Measurements from ENCODE around the gene ADAM10. TPM values are rescaled to one million over a fixed set of nuclear protein-coding genes. Genes with fewer than 3 reads are reported as not detected.
"Not testable (repeated sequence)": the region's sequence is repeated elsewhere in the genome, so short reads cannot be mapped to it uniquely, and the experiment has no call there.

Gene ADAM10
- total and polyA plus RNA-seq, 11 donors: 8.4 to 128 (median 67.0) TPM

GRCh38 chr15:58770857-58771620 lies 21.5 kb upstream of the ADAM10 start, which contains the start of gene MINDY2:
TSS of gene MINDY2 (plus strand) at chr15:58771302. CDS start at chr15:58771396, 94 bp downstream.
- peak; percentile 98 to 100 (median 99) for DNase-seq
- Histone ChIP-seq H3K9me3 (no peaks in the 10 kb centered on the region), H3K27ac (peak within 1 kb of the TSS; percentile 90 to 99 (median 98)), H3K4me3 (peak within 1 kb of the TSS; percentile 79 to 99 (median 93)), H3K27me3 (no peaks in the 10 kb centered on the region), H3K36me3 (no peaks in the 10 kb centered on the region), H3K4me1 (peaks cover 0 to 50% (median 33%) of the 10 kb centered on the region in 12 donors)
- WGBS, 4 donors: 0 to 1% (median 1%) methylated on average over 24 to 75 of the region's 75 CpGs
- TF ChIP-seq POLR2A (IDR thresholded peaks at IDR 0.05): peak in 1 of 2 donors; percentile 98
- peak in 10 of 12 donors; percentile 19 to 55 (median 31) for TF ChIP-seq CTCF (IDR thresholded peaks at IDR 0.05)
- peak; percentile 97 to 98 (median 98) for ATAC-seq
- intact Hi-C loops (cut with DNase I): loop anchor here in 7 of 10 donors (1.0 to 10.0 kb wide), 10 partner anchors 21 to 546 kb away; partner anchors contain the start of genes ADAM10 (in 3 of the 7) and SLTM (in 3 of the 7)

- no peak for TF ChIP-seq CTCF (IDR thresholded peaks at IDR 0.05)
- TF ChIP-seq POLR2A (IDR thresholded peaks at IDR 0.05): no peak
- Histone ChIP-seq H3K27me3 (no peaks in the 10 kb centered on the region), H3K4me3 (peak overlapping the region; percentile 79 to 99 (median 93)), H3K36me3 (no peaks in the 10 kb centered on the region), H3K27ac (peak overlapping the region; percentile 90 to 99 (median 98)), H3K9me3 (no peaks in the 10 kb centered on the region), H3K4me1 (peaks cover 0 to 46% (median 29%) of the 10 kb centered on the region in 12 donors)
- peak in 1 of 5 donors; percentile 32 for DNase-seq
- WGBS, 4 donors: 3 to 5% (median 4%) methylated on average over 9 of the region's 9 CpGs
- intact Hi-C loops (cut with DNase I): loop anchor here in 6 of 10 donors (2.0 to 10.0 kb wide), 8 partner anchors 22 to 546 kb away; partner anchors contain the start of genes SLTM (in 3 of the 6) and ADAM10 (in 1 of the 6)
- peak in 3 of 4 donors; percentile 2 to 42 (median 22) for ATAC-seq
These were observed 21.0 kb upstream of the ADAM10 start for GRCh38 chr15:58770519-58770856.

GRCh38 chr15:58768601-58769004 lies 19.1 kb upstream of the ADAM10 start:
- H3K36me3 ChIP-seq; ATAC-seq; intact Hi-C loops (cut with DNase I); H3K27me3 ChIP-seq; DNase-seq; H3K4me3 ChIP-seq; H3K27ac ChIP-seq: not testable (repeated sequence)
- Histone ChIP-seq H3K9me3 (peaks cover 0 to 16% (median 3%) of the 10 kb centered on the region in 12 donors), H3K4me1 (peaks cover 0 to 27% (median 15%) of the 10 kb centered on the region in 12 donors)
- WGBS, 4 donors: 91 to 96% (median 94%) methylated on average over 7 of the region's 7 CpGs

GRCh38 chr15:58766290-58766689 lies 16.8 kb upstream of the ADAM10 start:
- WGBS, 4 donors: 94 to 97% (median 96%) methylated on average over 5 of the region's 5 CpGs
- intact Hi-C loops (cut with DNase I): no loop called here
- no peaks in the 10 kb centered on the region for H3K27me3 ChIP-seq
- no peak for TF ChIP-seq POLR2A (IDR thresholded peaks at IDR 0.05)
- no peak for TF ChIP-seq CTCF (IDR thresholded peaks at IDR 0.05)
- peaks cover 0 to 16% (median 3%) of the 10 kb centered on the region in 12 donors for H3K9me3 ChIP-seq
- H3K4me1 ChIP-seq: peaks cover 0 to 11% (median 7%) of the 10 kb centered on the region in 12 donors
- DNase-seq: no peak
- no peaks in the 10 kb centered on the region for H3K36me3 ChIP-seq
- no peak for ATAC-seq
- H3K4me3 ChIP-seq: no peak overlapping the region
- no peak overlapping the region for H3K27ac ChIP-seq
